HG03095 (cell line): ENCODE data around the gene CNST.
"Not testable (repeated sequence)": the region's sequence is repeated elsewhere in the genome, so short reads cannot be mapped to it uniquely, and the experiment has no call there.

Source experiments
- ATAC-seq: cut with Tn5 transposase; IDR thresholded peaks from one replicate; pipeline ENCODE4 v1.9.1; 2021; ENCODE audit warnings: moderate library complexity; ENCODE audit not compliant: unreplicated experiment

The CNST gene

GRCh38 chr1:246703581-246703980 lies 137.3 kb downstream of the CNST start:
- no peak for ATAC-seq

- no peak for ATAC-seq
Measured at GRCh38 chr1:246705368-246705767, 139.1 kb downstream of the CNST start.

GRCh38 chr1:246708166-246708565 lies 141.9 kb downstream of the CNST start:
- ATAC-seq: no peak

- no peak for ATAC-seq
Measured at GRCh38 chr1:246709196-246709595, 142.9 kb downstream of the CNST start.

- ATAC-seq: no peak
Measured at GRCh38 chr1:246709835-246710234, 143.6 kb downstream of the CNST start.

- ATAC-seq: no peak
Measured at GRCh38 chr1:246711548-246712003, 145.3 kb downstream of the CNST start.

- not testable (repeated sequence) for ATAC-seq
Measured at GRCh38 chr1:246712428-246712827, 146.2 kb downstream of the CNST start.
